GM23248 (cell line): ENCODE results near the gene LGR5. TPM values are rescaled to one million over a fixed set of nuclear protein-coding genes. Genes with fewer than 3 reads are reported as not detected.

Experiments used
- DNase-seq: peaks from one replicate; pipeline ENCODE4 v3.0.0-alpha.2; 2015
- H2AFZ ChIP-seq: fragments of 200-600 bp; sonication (generic); 2 replicates; pipeline ENCODE4 v1.6.1; 2016; ENCODE audit warnings: antibody characterized with exemption
- H3F3A ChIP-seq: fragments of 200-600 bp; sonication (generic); 2 replicates; pipeline ENCODE4 v1.6.1; 2016; ENCODE audit warnings: mild to moderate bottlenecking, antibody characterized with exemption, mixed run types; ENCODE audit not compliant: insufficient read depth
- H3K27ac ChIP-seq: fragments of 200-600 bp; sonication (generic); 2 replicates; pipeline ENCODE4 v1.5.1; 2016; ENCODE audit warnings: mild to moderate bottlenecking
- H3K27me3 ChIP-seq: fragments of 200-600 bp; sonication (generic); replicated peaks from 2 replicates; pipeline ENCODE4 v1.6.1; 2016; ENCODE audit warnings: mild to moderate bottlenecking; ENCODE audit not compliant: insufficient read depth
- H3K36me3 ChIP-seq: fragments of 200-600 bp; sonication (generic); 2 replicates; pipeline ENCODE4 v1.6.1; 2016; ENCODE audit warnings: low read depth, mild to moderate bottlenecking
- H3K4me1 ChIP-seq: fragments of 200-600 bp; sonication (generic); 2 replicates; pipeline ENCODE4 v1.6.1; 2016; ENCODE audit warnings: mild to moderate bottlenecking; ENCODE audit not compliant: insufficient read depth
- H3K4me2 ChIP-seq: fragments of 200-600 bp; sonication (generic); one replicate; pipeline ENCODE4 v1.6.1; 2016; ENCODE audit warnings: mild to moderate bottlenecking; ENCODE audit not compliant: unreplicated experiment
- H3K4me3 ChIP-seq: fragments of 200-600 bp; sonication (generic); 2 replicates; pipeline ENCODE4 v1.5.1; 2016; ENCODE audit warnings: mild to moderate bottlenecking
- H3K79me2 ChIP-seq: fragments of 200-600 bp; sonication (generic); 2 replicates; pipeline ENCODE4 v1.6.1; 2016; ENCODE audit warnings: mild to moderate bottlenecking; ENCODE audit not compliant: insufficient read depth
- H3K9ac ChIP-seq: fragments of 200-600 bp; sonication (generic); 2 replicates; pipeline ENCODE4 v1.6.1; 2016; ENCODE audit warnings: mild to moderate bottlenecking
- H3K9me2 ChIP-seq: fragments of 200-600 bp; sonication (generic); 2 replicates; pipeline ENCODE4 v1.6.1; 2016; ENCODE audit warnings: mixed run types, mild to moderate bottlenecking, moderate library complexity; ENCODE audit not compliant: insufficient read depth
- H3K9me3 ChIP-seq: fragments of 200-600 bp; sonication (generic); one replicate; pipeline ENCODE4 v1.6.1; 2017; ENCODE audit warnings: low read depth
- H4K20me1 ChIP-seq: fragments of 200-600 bp; sonication (generic); 2 replicates; pipeline ENCODE4 v1.6.0; 2016; ENCODE audit not compliant: insufficient read depth
- EZH2 ChIP-seq: fragments of 200-600 bp; sonication (generic); IDR thresholded peaks from 2 replicates; pipeline ENCODE4 v1.6.1; 2018; ENCODE audit warnings: antibody characterized with exemption, mild to moderate bottlenecking; ENCODE audit not compliant: insufficient read depth, poor library complexity, severe bottlenecking
- EZH2phosphoT487 ChIP-seq: fragments of 200-600 bp; sonication (generic); IDR thresholded peaks from 2 replicates; pipeline ENCODE4 v1.6.1; 2018; ENCODE audit warnings: antibody characterized with exemption, moderate library complexity, mild to moderate bottlenecking, low read depth; ENCODE audit not compliant: insufficient read depth
- WGBS, 2 experiments: methylation state at CpG; one replicate each; pipeline ENCODE4 v1.1.6; 2015 to 2017; ENCODE audit warnings: low lambda C conversion rate in 2 of 2, low coverage in 1 of 2; ENCODE audit errors: missing lambda C conversion rate in 2 of 2; 5-methylcytosine and 5-hydroxymethylcytosine counted together
- in situ Hi-C: fragments of 300-500 bp; cut with MboI; formaldehyde crosslinking; loops from 2 replicates; pipeline ENCODE4 v1.15.0; 2020
- polyA plus RNA-seq: library from polyadenylated mRNA; unstranded; fragments of >200 nt; fragmentation: Nextera tagmentation; extraction: Ambion mirVana; gene quantifications from 2 replicates; pipeline ENCODE4 v1.2.1, GENCODE V29; 2016
- total RNA-seq: library from RNA; depleted of rRNA; stranded (reverse); fragments of >200 nt; shearing (Covaris generic); gene quantifications from 2 replicates; pipeline ENCODE4 v1.2.3, GENCODE V29; 2014

Gene LGR5
- total and polyA plus RNA-seq, 2 experiments from 2014 or later = not detected

GRCh38 chr12:71578694-71579258 lies 139.2 kb downstream of the LGR5 start:
- no peaks in the 10 kb centered on the region for H3K9me3 ChIP-seq
- no peaks in the 10 kb centered on the region for H3F3A ChIP-seq
- H3K27ac ChIP-seq = no peak overlapping the region
- H3K79me2 ChIP-seq = no peaks in the 10 kb centered on the region
- TF ChIP-seq EZH2phosphoT487 (no peak), EZH2 (no peak)
- in situ Hi-C loops = no loop called here
- H3K4me1 ChIP-seq = no peaks in the 10 kb centered on the region
- no peak overlapping the region for H3K4me3 ChIP-seq
- H2AFZ ChIP-seq = no peak overlapping the region
- DNase-seq = no peak
- no peak overlapping the region for H3K9ac ChIP-seq
- H3K36me3 ChIP-seq = no peaks in the 10 kb centered on the region
- WGBS, 2 experiments = 48 to 55% methylated on average over 5 of the region's 5 CpGs
- H4K20me1 ChIP-seq = no peaks in the 10 kb centered on the region
- no peak overlapping the region for H3K4me2 ChIP-seq
- H3K9me2 ChIP-seq = no peaks in the 10 kb centered on the region
- H3K27me3 ChIP-seq = no peaks in the 10 kb centered on the region

GRCh38 chr12:71581206-71581605 lies 141.6 kb downstream of the LGR5 start:
- Histone ChIP-seq H3K4me2 (no peak overlapping the region), H3K4me3 (no peak overlapping the region), H4K20me1 (no peaks in the 10 kb centered on the region), H3K27ac (no peak overlapping the region), H3K27me3 (no peaks in the 10 kb centered on the region), H3K36me3 (no peaks in the 10 kb centered on the region), H3K4me1 (no peaks in the 10 kb centered on the region), H3K9me2 (no peaks in the 10 kb centered on the region), H3K79me2 (no peaks in the 10 kb centered on the region), H3F3A (no peaks in the 10 kb centered on the region), H3K9me3 (no peaks in the 10 kb centered on the region), H3K9ac (no peak overlapping the region), H2AFZ (no peak overlapping the region)
- no peak for DNase-seq
- 72 to 76% methylated on average over 3 of the region's 3 CpGs for WGBS, 2 experiments
- no peak for TF ChIP-seq EZH2phosphoT487
- no peak for TF ChIP-seq EZH2
- in situ Hi-C loops = no loop called here

GRCh38 chr12:71582925-71583324 lies 143.3 kb downstream of the LGR5 start:
- Histone ChIP-seq H3K27ac (no peak overlapping the region), H3K36me3 (no peaks in the 10 kb centered on the region), H4K20me1 (no peaks in the 10 kb centered on the region), H2AFZ (no peak overlapping the region), H3K79me2 (no peaks in the 10 kb centered on the region), H3K4me1 (no peaks in the 10 kb centered on the region), H3K9ac (no peak overlapping the region), H3K4me3 (no peak overlapping the region), H3K9me2 (no peaks in the 10 kb centered on the region), H3K4me2 (no peak overlapping the region), H3F3A (no peaks in the 10 kb centered on the region), H3K27me3 (no peaks in the 10 kb centered on the region), H3K9me3 (no peaks in the 10 kb centered on the region)
- in situ Hi-C loops = no loop called here
- DNase-seq = no peak
- no peak for TF ChIP-seq EZH2
- TF ChIP-seq EZH2phosphoT487 = no peak
- 67 to 72% methylated on average over 2 of the region's 2 CpGs for WGBS, 2 experiments

- no peak for DNase-seq
- no peaks in the 10 kb centered on the region for H3K79me2 ChIP-seq
- no peaks in the 10 kb centered on the region for H3F3A ChIP-seq
Observed at GRCh38 chr12:71584356-71584755, 144.8 kb downstream of the LGR5 start.

GRCh38 chr12:71585218-71585617 lies 145.6 kb downstream of the LGR5 start:
- Histone ChIP-seq H3K9ac (no peak overlapping the region), H3K27me3 (no peaks in the 10 kb centered on the region), H3K9me2 (no peaks in the 10 kb centered on the region), H3K36me3 (no peaks in the 10 kb centered on the region), H3K79me2 (no peaks in the 10 kb centered on the region), H3K4me1 (no peaks in the 10 kb centered on the region), H3K4me3 (no peak overlapping the region), H3K9me3 (no peaks in the 10 kb centered on the region), H2AFZ (no peak overlapping the region), H3K27ac (no peak overlapping the region), H3F3A (no peaks in the 10 kb centered on the region), H3K4me2 (no peak overlapping the region), H4K20me1 (no peaks in the 10 kb centered on the region)
- 17 to 27% methylated on average over 1 of the region's 1 CpG for WGBS, 2 experiments
- TF ChIP-seq EZH2phosphoT487 (no peak), EZH2 (no peak)
- DNase-seq = no peak
- in situ Hi-C loops = no loop called here

More at GRCh38 chr12:71584356-71584755, 144.8 kb downstream of the LGR5 start:
- no peak overlapping the region for H3K27ac ChIP-seq
- H3K36me3 ChIP-seq = no peaks in the 10 kb centered on the region
- no peaks in the 10 kb centered on the region for H3K27me3 ChIP-seq
- H3K4me2 ChIP-seq = no peak overlapping the region
- no peak overlapping the region for H3K4me3 ChIP-seq
- TF ChIP-seq EZH2 (no peak), EZH2phosphoT487 (no peak)
- WGBS, 2 experiments = 48 to 57% methylated on average over 3 of the region's 3 CpGs
- no peak overlapping the region for H3K9ac ChIP-seq
- no peaks in the 10 kb centered on the region for H3K9me2 ChIP-seq
- no peaks in the 10 kb centered on the region for H4K20me1 ChIP-seq
- H2AFZ ChIP-seq = no peak overlapping the region
- no peaks in the 10 kb centered on the region for H3K4me1 ChIP-seq
- in situ Hi-C loops = no loop called here
- H3K9me3 ChIP-seq = no peaks in the 10 kb centered on the region
